Osteoblast (primary cell): ENCODE measurements around the gene ADAM10. TPM values are rescaled to one million over a fixed set of nuclear protein-coding genes. Genes with fewer than 3 reads are reported as not detected.

Experiments
- DNase-seq: peaks from one replicate; pipeline ENCODE4 v3.0.0; 2011; ENCODE audit warnings: low spot score, mixed read lengths; ENCODE audit not compliant: insufficient read length; ENCODE audit errors: missing footprints
- H2AFZ ChIP-seq: 2 replicates; pipeline ENCODE4 v1.6.0; 2011; ENCODE audit warnings: mild to moderate bottlenecking, low read length
- H3K27ac ChIP-seq: 2 replicates; pipeline ENCODE4 v1.5.1; 2011; ENCODE audit warnings: mild to moderate bottlenecking, low read depth, low read length, moderate library complexity
- H3K27me3 ChIP-seq: 2 replicates; pipeline ENCODE4 v1.6.0; 2012; ENCODE audit warnings: mild to moderate bottlenecking, control low read depth, inconsistent platforms, low read length, moderate library complexity; ENCODE audit not compliant: insufficient read depth
- H3K36me3 ChIP-seq: 2 replicates; pipeline ENCODE4 v1.5.1; 2011; ENCODE audit warnings: mild to moderate bottlenecking, low read length, control low read depth, moderate library complexity; ENCODE audit not compliant: insufficient read depth
- H3K4me1 ChIP-seq: 2 replicates; pipeline ENCODE4 v1.5.1; 2011; ENCODE audit warnings: mild to moderate bottlenecking, low read length, control low read depth, moderate library complexity; ENCODE audit not compliant: insufficient read depth
- H3K4me2 ChIP-seq: 2 replicates; pipeline ENCODE4 v1.6.0; 2011; ENCODE audit warnings: mild to moderate bottlenecking, low read length; ENCODE audit not compliant: insufficient read depth
- H3K4me3 ChIP-seq: fragments of 200-600 bp; sonication (generic); 3 replicates; pipeline ENCODE4 v1.5.1; 2012; ENCODE audit warnings: mild to moderate bottlenecking, low read length, inconsistent platforms; ENCODE audit not compliant: insufficient read depth
- H3K79me2 ChIP-seq: 2 replicates; pipeline ENCODE4 v1.6.0; 2012; ENCODE audit warnings: mild to moderate bottlenecking, low read length, control low read depth, inconsistent platforms; ENCODE audit not compliant: insufficient read depth
- H3K9me3 ChIP-seq: 2 replicates; pipeline ENCODE4 v1.5.1; 2011; ENCODE audit warnings: low read depth, low read length, control low read depth
- H4K20me1 ChIP-seq: 2 replicates; pipeline ENCODE4 v1.6.0; 2012; ENCODE audit warnings: mild to moderate bottlenecking, low read length, control low read depth; ENCODE audit not compliant: insufficient read depth
- CTCF ChIP-seq: IDR thresholded peaks from 2 replicates; pipeline ENCODE4 v1.5.1; 2011; ENCODE audit warnings: mild to moderate bottlenecking, low read depth, low read length, moderate library complexity; ENCODE audit errors: extremely low read depth
- total RNA-seq: library from RNA; depleted of rRNA; stranded (reverse); fragments of >200 nt; gene quantifications from 2 replicates; pipeline ENCODE4 v1.2.3, GENCODE V29; 2012

The ADAM10 gene
- total RNA-seq, 1 donor = 122 TPM

GRCh38 chr15:58793862-58794261 lies 44.4 kb upstream of the ADAM10 start:
- Histone ChIP-seq H3K27me3 (no peaks in the 10 kb centered on the region), H3K27ac (no peak overlapping the region), H3K36me3 (peaks cover 3% of the 10 kb centered on the region), H2AFZ (no peak overlapping the region), H3K79me2 (peaks cover 3% of the 10 kb centered on the region), H3K4me2 (no peak overlapping the region), H3K4me1 (no peaks in the 10 kb centered on the region), H3K4me3 (no peak overlapping the region), H3K9me3 (no peaks in the 10 kb centered on the region), H4K20me1 (peaks cover 5% of the 10 kb centered on the region)
- TF ChIP-seq CTCF = no peak
- DNase-seq = peak; percentile 21

DNA sequence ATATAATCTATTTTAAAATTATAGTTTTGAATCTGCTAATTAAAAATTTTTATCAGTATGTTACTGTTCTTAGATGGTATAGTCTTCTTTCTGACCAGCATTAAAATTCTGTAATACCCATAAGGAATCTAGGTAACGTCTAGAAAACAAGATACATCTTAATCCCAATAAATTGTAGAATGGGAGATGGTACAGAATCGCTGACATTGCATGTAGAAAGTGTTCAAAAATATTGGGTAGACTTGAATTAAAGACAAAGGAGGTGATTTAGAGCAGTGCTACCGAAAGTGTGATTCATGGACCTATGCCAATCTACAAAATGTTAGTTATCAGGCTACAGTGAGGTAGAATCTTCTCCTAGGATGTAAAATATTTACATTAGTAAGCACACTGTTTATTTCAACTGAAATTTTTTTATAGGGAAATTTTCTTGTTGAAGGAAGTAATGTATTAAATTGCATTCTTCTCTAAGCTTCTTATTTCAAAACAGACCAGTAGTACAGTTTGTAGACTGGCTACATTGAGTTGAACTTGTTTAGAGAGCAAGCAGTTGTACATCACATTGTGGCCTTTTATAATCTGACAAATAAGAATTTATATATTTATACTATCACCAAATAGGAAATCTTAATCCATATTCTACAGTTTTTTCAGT lies 38.7 kb upstream of the ADAM10 start:
- H3K27me3 ChIP-seq = no peaks in the 10 kb centered on the region
- no peak overlapping the region for H3K4me3 ChIP-seq
- H3K4me2 ChIP-seq = no peak overlapping the region
- H3K36me3 ChIP-seq = peaks cover 7% of the 10 kb centered on the region
- no peaks in the 10 kb centered on the region for H3K4me1 ChIP-seq
- H3K27ac ChIP-seq = no peak overlapping the region
- peak; percentile 13 for DNase-seq
- TF ChIP-seq CTCF = no peak
- peaks cover 5% of the 10 kb centered on the region for H4K20me1 ChIP-seq
- H3K79me2 ChIP-seq = peaks cover 9% of the 10 kb centered on the region
- no peak overlapping the region for H2AFZ ChIP-seq
- no peaks in the 10 kb centered on the region for H3K9me3 ChIP-seq

DNA sequence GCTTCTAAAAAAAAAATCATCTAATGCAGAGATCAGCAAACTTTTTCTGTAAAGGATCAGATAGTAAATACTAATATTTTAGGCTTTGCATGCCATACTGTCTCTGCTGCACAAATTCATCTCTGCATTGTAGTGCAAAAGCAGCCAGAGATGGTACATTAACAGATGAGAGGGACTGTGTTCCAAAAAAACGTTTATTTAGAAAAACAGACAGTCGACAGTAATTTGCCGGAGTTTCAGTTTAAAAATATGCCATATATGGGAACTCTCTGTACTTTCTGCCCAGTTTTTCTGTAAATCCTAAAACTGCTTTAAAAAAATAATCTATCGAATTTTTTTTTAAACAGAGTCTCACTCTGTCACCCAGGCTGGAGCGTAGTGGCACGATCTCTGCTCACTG lies 35.8 kb upstream of the ADAM10 start:
- no peak for DNase-seq

GRCh38 chr15:58779554-58779953 lies 30.0 kb upstream of the ADAM10 start:
- Histone ChIP-seq H3K79me2 (peaks cover 52% of the 10 kb centered on the region), H3K4me3 (no peak overlapping the region), H3K27me3 (no peaks in the 10 kb centered on the region), H3K4me1 (no peaks in the 10 kb centered on the region), H3K27ac (no peak overlapping the region), H2AFZ (no peak overlapping the region), H3K4me2 (no peak overlapping the region), H3K36me3 (no peaks in the 10 kb centered on the region), H4K20me1 (peaks cover 36% of the 10 kb centered on the region), H3K9me3 (no peaks in the 10 kb centered on the region)
- DNase-seq = no peak
- TF ChIP-seq CTCF = no peak

More for the DNA sequence above, 35.8 kb upstream of the ADAM10 start:
- Histone ChIP-seq H4K20me1 (peaks cover 10% of the 10 kb centered on the region), H3K27me3 (no peaks in the 10 kb centered on the region), H3K4me2 (no peak overlapping the region), H3K9me3 (no peaks in the 10 kb centered on the region), H3K4me1 (no peaks in the 10 kb centered on the region), H3K27ac (no peak overlapping the region), H2AFZ (no peak overlapping the region), H3K79me2 (peaks cover 16% of the 10 kb centered on the region), H3K36me3 (peaks cover 4% of the 10 kb centered on the region), H3K4me3 (no peak overlapping the region)
- no peak for TF ChIP-seq CTCF
